Body of pancreas (tissue), 4 donors: ENCODE measurements around the gene SLC25A27.

Source experiments
- CTCF ChIP-seq, 7 experiments: fragments of 450-650 bp in 4 of 7; fragments of 200-600 bp in 3 of 7; sonication (generic) in 3 of 7; IDR thresholded peaks; one replicate each; pipeline ENCODE4 v1.5.1; 2016 to 2019; ENCODE audit warnings: antibody characterized with exemption in 7 of 7
- POLR2A ChIP-seq, 3 donors: fragments of 450-650 bp; IDR thresholded peaks; one replicate each; pipeline ENCODE4 v1.6.1; 2016; ENCODE audit warnings: antibody characterized with exemption in 3 of 3, mild to moderate bottlenecking in 2 of 3

GRCh38 chr6:46628498-46628897 is 24.3 kb upstream of the SLC25A27 start:
- TF ChIP-seq CTCF (IDR thresholded peaks at IDR 0.05) (no peak), POLR2A (IDR thresholded peaks at IDR 0.05) (no peak)
